NCI-H446 treated with DMSO at 0.1 percent for 48 hours (cell line): Measurements from ENCODE around the gene NXT2.
"Not testable (repeated sequence)": the region's sequence is repeated elsewhere in the genome, so short reads cannot be mapped to it uniquely, and the experiment has no call there.

Experiments used
- DNase-seq: peaks from one replicate; lab custom pipeline; 2025; lab: John Stamatoyannopoulos, UW

Gene NXT2

GRCh38 chrX:109536439-109537323 lies at the start of gene NXT2:
NXT2 (plus strand) TSS chrX:109536844; CDS start chrX:109537007, 163 bp downstream.
- DNase-seq: peak; percentile 72

GRCh38 chrX:109487640-109488039 lies 49.0 kb upstream of the NXT2 start:
- DNase-seq: no peak

GRCh38 chrX:109489174-109489573 lies 47.5 kb upstream of the NXT2 start:
- no peak for DNase-seq

- DNase-seq: no peak
These were observed 38.2 kb upstream of the NXT2 start for GRCh38 chrX:109498434-109498833.

- no peak for DNase-seq
These were observed 35.5 kb upstream of the NXT2 start for GRCh38 chrX:109501176-109501575.

GRCh38 chrX:109508915-109509314 lies 27.7 kb upstream of the NXT2 start:
- DNase-seq: no peak

GRCh38 chrX:109511113-109511512 lies 25.5 kb upstream of the NXT2 start:
- no peak for DNase-seq

GRCh38 chrX:109519001-109519400 lies 17.6 kb upstream of the NXT2 start:
- DNase-seq: no peak

GRCh38 chrX:109533005-109533404 lies 3.6 kb upstream of the NXT2 start:
- DNase-seq: no peak

GRCh38 chrX:109533631-109534030 lies 3.0 kb upstream of the NXT2 start:
- DNase-seq: peak; percentile 0

- DNase-seq: no peak
These were observed 1.7 kb upstream of the NXT2 start for GRCh38 chrX:109534933-109535332.

- no peak for DNase-seq
These were observed 1.1 kb upstream of the NXT2 start for GRCh38 chrX:109535578-109535977.

- no peak for DNase-seq
These were observed 651 bp downstream of the NXT2 start for GRCh38 chrX:109537324-109537665.

GRCh38 chrX:109539007-109539406 lies 2.4 kb downstream of the NXT2 start:
- DNase-seq: not testable (repeated sequence)

- no peak for DNase-seq
These were observed 17.2 kb downstream of the NXT2 start for GRCh38 chrX:109553862-109554261.

GRCh38 chrX:109576083-109576482 lies 39.4 kb downstream of the NXT2 start:
- not testable (repeated sequence) for DNase-seq

- DNase-seq: no peak
These were observed 40.4 kb downstream of the NXT2 start for GRCh38 chrX:109577055-109577454.

GRCh38 chrX:109578916-109579315 lies 42.3 kb downstream of the NXT2 start:
- no peak for DNase-seq

- no peak for DNase-seq
These were observed 48.8 kb downstream of the NXT2 start for GRCh38 chrX:109585488-109585887.

GRCh38 chrX:109590176-109590575 lies 53.5 kb downstream of the NXT2 start:
- no peak for DNase-seq
